CD4-positive, alpha-beta T cell treated with Interleukin-12 subunit alpha and Interleukin-12 subunit beta, for 1 hour (primary cell): ENCODE results near the gene CELF4.
"Not testable (repeated sequence)": the region's sequence is repeated elsewhere in the genome, so short reads cannot be mapped to it uniquely, and the experiment has no call there.

Source experiments
- DNase-seq: peaks from one replicate; pipeline ENCODE4 v3.0.0-alpha.2; 2020

The CELF4 gene

DNA sequence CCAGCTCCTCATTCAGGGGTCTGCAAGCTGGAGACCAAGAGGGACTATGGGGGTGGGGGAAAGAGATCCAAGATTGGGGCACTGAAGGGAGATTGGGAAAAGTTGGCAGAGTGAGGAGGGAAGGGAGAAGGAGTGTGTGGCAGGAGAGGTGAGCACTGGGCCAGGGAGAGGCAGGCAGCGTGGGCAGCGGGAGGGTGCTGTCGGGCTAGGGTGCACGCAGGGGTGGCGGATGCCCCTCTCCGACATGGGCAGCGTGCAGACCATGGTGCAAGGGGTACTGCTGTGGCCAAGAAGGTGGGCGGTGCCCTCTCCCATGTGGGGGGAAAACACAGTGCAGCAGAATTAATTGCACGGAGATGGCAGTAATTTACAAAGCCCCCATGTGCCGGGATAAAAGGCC lies 74.1 kb downstream of the CELF4 start:
- DNase-seq, result no peak

DNA sequence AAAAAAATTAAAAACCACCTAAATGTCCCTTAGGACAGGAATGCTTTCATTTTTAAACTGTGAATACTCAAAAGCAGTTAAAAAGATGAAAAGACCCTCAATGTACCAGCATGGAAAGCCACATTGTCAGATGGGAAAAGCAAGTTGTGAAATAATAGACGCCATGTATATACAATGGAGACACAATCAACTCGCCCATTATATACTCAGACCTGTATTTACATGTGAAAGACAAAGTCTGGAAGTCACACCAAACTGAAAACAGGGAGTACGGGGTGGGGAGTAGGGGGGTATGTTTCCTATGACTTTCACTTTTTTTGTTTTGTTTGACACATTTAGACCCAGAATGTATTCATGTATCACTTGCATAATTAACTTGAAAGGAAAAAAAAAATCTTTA lies 75.6 kb downstream of the CELF4 start:
- no peak for DNase-seq

DNA sequence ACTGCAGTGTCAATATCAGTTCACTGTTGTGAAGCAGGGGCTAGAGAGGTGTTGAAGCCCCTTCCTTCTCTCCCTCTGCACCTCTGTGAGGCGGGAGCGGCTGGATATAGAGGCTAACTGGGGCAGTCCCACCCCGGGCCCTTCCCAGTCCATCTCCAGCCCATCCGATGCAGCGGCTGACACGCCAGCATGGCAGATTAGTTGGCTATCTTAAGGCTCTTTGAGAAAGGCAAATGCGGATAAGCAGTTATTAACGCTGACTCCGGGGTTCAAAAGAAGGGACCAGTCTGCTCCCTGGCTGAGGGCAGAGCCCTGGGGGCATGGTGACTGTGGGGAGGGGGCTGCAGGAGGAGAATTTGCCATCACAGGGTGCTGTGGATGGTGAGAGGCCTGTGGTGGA lies 76.6 kb downstream of the CELF4 start:
- DNase-seq, result no peak

DNA sequence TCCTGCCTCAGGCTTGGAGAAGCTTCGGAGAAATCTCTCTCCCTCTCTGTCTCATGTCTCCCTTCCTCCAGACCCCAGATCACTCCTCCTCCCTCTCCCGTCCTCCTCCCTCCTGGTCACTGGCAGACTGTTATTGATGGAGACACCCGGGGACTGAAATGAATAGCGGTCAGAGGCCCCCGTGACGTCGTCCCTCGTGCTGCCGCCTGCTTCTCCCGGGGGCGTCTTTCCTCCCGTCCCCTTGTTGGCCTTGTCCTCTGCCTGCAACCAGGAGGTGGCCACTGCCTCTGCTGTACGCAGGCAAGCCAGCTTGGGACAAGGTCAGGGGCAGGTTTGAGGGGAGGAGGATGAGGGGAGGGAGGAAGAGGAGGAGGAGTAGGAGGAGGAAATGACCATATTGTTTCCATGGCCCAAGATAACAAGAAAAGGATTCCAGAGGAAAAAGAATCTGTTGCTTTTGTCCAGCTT lies 78.2 kb downstream of the CELF4 start:
- no peak for DNase-seq

DNA sequence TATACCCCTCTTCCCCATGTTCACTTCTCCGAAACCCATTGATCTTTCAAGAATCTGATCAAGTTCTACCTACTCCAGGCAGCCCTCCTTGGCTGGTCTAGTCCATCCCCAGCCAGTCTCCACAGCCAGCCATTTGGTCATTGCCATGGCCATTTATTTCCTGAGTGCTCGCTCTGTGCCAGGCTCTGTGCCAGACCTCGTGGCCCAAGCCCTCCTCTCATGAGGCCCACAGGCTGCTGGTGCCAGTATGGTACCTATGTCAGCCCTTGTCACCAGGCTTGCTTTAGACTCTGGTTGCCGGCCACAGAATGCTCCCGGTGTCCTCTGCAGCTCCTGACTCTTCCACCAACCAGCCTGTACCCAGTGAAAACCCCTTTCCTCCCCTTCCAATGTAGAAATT lies 78.8 kb downstream of the CELF4 start:
- no peak for DNase-seq

DNA sequence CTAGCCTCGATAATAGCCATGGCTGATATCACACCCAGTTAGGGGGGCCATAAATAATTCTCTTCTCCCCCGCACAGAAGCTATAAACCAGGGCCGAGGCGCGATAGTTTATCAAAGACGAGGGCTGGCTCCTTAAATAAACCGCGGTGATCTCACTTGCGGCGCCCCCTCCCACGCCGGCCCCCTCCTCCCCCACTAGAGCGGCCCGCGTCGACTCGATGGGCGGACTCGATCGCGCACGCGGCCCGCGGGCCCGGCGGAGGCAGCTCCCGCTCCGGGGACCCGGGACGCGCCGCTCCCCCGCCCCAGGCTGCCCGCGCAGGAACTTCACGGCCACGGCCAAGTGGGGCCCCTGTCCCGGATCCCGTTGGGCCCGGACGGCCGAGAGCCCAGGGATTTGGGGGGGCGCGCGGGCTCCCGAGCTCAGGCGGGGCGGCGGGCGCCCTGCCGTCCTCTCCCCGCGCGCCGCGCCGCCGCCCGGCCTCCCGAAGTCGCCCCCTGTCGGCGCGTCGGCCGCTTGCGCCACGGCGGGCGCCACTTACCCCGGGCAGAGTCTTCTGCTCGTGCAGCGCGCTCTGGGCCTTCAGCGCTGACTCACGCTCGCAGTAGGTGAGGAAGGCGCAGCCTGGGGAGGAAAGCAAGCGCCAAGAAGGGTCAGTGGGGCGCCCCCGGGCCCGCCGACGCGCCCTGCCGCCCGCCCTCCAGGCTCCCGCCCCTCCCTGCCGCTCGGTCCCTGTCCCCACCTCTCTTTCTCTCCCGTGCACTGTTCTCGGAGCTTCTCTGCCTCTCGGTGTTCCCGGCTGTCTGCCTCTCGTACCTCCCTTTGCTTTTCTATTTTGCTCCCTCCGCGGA lies 80.4 kb downstream of the CELF4 start:
- no peak for DNase-seq

DNA sequence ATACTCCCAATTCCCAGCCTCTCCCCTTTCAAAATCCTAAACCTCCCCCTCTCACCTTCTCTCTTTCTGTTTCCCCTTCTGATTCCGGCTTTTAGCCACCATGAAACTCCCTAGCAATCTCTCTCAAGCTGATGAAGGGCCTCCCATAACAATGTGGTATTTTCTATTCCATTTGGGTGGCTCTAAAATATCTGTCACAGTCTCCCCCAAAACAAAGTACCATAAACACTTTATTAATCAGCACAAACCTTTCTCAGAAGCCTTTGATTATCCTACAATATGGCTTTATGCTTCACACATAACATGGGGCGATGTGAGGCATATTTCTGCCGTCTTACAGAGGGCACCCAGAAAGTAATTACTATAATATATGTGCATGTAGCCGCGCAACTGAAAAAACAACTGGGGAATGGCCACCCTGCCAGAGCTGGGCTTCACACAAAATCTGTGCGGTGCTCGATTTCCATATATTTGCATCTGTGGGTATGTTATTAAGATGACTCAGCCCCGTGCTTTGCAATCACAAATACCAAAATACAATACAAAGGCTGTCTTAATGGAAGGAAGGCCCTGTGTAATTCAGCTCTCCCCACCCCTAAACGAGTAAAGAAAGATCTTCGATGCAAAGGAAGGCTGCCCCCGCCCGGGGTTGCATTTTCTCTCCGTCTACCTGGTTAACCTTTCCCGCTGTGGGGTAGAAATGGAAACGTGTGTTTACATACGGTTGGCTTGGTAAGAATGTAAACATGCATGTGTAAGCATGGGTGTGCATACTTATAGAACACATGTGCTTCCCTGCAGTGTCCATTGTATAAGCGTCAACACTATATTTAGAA lies 81.4 kb downstream of the CELF4 start:
- no peak for DNase-seq

DNA sequence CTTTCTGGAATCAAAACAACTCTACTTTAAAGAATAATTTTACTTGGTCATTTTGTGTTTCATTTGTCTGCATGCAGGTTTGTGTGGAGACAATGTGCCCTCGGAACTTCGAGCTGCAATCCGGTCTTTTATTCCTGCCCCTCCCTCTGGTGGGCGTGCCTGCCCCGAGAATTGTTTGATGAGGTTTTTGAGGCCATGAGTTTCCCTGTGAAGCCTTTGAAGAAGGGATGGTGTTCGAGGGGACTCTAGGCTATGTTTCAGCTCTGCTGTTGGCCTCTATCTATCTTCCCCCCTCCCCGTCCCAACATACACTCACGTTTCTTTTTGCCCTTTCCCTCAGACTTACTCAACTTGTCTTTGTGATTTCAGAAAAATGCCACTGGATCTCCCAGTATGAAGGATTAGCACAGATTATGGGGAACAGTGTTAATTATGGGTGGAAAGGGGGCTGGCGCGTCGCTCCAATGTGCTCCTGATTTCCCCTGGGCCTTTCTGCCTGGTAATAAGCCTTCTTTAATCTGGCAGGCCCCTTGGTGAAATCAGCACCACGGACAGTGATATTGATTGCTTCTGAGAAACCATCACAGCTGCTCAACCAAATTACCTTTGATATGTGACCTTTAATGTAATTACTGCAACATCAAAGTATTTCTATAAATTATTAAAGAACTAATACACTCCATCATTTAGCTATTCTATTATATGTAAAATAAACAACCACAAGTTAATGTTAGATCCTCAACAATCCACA lies 82.2 kb downstream of the CELF4 start:
- DNase-seq, result no peak

DNA sequence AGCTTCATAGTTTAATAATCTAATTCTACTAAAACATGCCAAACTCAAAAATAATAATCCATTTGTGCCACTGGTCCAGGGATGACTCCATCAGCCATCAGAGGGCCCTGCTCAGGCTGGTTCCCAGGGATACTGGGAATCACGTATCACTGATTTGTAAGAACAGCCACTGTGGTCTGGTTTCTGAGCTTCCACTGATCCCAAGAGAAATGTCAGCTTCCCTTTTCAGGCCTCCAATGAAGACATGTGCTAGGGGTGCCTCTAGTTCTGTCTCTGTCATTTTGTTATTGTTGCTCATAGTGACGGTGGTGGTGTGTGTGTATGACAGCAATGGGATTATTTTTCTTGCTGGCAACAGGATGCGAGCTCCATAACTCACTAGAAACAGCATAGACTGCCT lies 83.2 kb downstream of the CELF4 start:
- no peak for DNase-seq

DNA sequence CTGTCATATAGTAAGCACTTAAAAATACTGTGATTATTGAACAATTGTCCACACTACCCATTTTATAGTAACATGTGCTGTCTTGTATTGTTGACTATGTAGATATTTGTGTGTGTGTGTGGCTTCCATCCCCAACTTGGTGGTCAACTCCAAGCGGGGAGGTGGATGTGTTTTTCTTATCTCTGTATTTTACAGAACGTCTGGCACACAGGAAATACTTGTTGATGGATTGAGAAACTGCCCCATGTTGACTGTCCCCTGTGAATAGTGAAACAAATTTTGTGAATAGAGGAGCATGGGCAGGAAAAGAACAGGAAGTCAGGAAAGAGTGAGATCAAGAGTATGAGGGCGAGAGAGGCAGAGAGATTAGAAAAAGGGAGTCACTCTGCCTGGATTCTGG lies 83.6 kb downstream of the CELF4 start:
- DNase-seq, result no peak

DNA sequence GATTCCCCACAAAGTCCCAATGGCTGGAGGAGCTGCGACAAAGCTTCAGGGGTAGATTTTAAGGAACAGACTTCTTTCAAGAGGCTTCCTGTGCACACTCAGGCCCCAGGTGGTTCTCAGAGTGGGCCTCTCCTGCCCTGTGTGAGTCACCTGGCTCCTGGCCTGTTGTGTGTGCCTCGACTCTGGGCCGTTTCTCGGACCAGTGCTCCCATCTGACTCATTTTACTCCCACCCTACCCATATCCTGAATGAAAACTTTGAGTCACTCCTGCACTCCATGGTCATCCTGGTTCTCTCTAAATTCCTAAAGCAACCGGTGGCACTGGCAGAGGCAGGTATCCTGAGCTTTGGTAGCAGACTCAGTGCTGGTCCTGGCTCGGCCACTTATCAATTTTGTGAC lies 84.1 kb downstream of the CELF4 start:
- DNase-seq, result no peak

DNA sequence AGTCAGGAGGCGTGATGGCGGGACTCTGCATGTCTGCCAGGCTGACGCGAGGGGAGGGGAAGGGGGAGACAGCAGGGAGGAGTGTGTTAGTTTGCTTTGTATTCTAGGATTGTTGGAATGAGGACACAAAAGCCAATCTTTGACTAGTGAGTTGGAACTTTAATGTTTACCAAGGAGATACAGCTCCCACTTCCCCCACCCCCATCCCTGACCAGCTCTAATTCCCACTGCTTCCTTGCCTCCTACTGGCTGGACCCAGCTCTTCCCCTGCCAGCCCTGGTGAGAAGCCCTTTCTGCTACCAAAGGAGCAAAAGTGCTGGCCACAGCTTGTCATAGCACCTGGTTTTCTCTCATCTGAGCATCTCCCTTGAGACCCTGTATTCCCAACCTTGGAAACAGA lies 84.5 kb downstream of the CELF4 start:
- no peak for DNase-seq

DNA sequence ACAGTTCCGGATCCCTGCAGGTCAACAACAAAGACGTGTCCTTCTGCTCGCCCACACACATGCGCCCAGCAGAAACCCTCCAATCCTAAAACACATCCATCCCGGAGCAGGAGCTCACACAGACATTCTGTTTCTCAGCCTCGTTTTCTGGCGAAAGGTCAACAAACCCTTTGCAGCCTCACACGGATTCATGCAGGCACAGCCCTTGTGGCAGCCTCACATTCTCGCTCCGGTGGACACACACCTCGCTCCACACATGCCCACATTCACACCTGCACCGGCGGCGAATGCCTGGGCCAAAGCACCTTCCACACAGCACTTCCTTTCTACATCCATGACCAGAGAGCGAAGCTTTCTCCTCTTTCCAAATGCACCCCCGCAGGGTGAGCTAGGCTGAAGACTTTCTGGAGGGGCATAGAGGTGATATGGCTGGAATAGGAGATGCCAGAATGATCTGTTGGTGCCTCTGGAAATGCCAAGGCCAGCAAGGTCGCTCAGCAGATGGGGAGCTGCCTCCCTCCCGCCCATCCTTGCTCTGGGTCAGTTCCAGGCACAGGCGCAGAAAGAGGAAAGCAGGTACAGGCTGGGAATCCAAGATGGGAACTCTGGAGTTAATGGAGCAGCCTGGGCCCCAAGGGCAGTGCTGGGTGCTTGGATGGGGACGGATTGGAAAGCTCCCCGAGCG lies 88.8 kb downstream of the CELF4 start:
- no peak for DNase-seq

DNA sequence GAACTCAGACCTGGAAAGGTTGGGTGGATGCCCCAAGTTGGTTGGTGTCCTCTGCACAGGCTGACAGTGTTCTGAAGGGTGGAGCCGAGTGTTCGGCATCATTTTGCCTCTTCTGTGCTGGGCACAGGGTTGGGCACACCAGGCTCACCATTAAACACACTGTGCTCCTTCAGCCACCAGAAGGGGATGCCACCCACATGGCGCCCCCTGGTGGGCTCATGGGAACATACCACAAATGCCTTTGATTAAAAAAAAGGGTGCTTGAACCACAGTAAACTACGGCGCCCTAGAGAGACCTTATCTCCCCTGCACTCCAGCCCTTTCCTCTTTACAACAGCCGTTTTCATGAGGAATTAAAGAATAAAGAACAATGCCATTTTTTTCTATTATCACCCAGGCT lies 89.4 kb downstream of the CELF4 start:
- no peak for DNase-seq

DNA sequence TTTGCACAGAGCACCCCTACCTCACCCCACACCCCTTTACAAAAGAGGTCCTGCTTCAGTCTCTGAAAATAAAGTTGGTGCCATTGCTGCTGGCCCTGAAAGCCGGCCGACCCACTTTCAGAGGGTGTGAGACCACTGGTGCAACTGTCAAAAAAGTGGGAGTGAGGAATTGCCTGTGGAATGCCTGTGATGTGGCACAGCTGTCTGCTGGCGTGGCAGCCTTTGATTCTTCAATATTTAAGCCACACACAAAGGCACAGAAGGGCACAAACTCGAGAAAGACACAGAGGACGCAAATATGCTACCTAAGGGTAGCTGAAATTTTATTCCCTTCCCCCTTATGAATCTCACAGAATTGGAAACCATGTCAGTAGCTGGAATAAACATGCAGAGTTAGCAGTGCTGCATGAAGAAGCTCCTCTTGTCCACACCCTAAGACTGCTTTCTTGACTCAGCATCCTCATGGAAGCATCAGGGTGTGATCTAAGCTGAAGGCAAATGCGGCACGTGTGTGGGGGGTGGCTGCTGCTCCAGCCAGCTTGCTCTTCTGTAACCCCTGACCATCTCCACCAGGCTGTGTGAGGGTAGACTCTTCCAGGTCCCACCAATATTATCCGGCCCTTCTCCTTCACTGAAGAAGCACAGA lies 92.3 kb downstream of the CELF4 start:
- no peak for DNase-seq

DNA sequence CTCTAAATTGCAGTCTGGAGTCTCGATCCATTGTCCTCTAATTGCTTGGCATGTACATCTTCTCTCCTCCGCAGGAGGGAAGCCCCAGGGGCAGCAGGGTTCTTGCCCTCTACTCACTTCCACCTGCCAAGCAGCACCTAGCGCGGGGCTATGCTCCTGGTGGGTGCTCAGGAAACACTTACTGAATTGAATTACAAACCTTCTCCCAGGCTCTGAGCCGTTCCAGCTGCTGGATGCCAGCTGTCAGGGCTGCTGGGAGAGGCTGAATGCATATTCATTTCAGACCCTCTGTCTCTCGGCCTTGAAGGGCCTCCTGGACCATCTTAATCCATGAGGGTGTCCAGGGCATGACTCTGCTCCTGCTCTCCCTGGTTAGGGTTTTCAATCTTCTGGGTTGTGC lies 94.0 kb downstream of the CELF4 start:
- DNase-seq, result no peak

DNA sequence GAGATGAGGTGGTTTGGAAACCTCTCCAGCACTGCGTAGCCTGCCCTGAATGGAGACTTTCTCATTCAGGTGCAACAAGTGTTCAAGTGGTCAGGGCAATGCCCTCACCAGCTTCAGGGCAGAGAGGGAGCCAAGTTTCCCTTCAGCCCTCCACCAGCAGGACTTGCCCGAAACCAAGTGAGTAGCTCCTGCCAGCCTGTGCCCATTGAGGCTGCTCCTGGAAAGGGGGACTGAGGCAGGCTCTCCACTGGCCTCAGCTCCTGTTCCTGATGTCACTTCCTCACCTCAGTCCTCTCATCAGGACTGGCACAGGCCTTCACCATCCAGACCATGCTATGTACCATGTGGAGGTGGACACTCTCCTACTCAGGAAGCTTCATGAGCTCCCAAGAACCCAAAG lies 94.6 kb downstream of the CELF4 start:
- no peak for DNase-seq

DNA sequence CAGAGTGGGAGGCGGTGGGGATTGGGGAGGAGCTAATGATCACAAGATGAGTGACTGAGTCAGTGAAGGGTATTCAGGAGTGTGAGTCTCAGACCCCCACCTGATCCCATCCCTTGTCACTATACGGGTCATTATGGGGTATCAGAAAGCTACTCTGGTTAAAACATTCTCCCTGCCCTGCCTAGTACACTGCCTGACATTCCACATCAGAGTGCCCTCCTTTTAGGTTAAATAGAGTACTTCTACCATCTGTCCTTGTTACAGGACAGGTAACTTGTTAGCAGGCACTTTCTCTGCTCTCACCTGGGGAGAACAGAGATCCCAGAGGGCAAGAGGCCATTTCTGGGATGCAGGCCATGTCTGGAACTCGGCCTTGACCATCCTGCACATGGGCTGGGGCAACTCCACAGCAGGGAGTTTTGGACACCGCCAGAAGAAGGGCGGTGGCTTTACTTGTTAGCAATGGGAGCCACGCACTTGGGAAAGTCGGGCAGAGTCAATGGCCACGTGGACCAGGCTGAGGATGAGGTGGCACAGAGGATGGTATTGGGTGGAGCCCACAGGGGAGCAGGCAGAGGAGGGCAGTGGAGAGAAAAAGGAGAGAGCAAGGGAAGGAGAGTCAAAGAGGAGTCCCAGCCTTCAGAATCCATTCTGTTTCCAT lies 98.5 kb downstream of the CELF4 start:
- no peak for DNase-seq

DNA sequence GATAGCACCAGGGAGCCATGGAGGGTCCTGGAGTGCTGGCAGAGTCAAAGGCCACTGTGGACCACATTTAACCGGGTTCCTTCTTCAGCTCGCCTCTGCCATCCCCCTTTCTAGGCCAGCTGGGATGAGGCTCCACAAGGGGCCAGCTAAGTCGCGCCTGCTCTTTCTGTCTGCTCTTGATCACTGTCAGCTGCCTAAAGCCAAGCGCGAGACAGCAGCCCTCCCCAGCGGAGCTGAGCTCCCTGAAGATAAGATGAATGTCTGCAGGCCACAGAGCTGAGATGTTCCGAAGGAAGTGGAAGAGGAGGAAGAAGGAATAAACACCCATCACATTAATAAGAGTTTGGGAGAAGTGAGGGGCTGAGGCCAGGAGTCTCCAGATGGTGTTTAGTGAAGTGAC lies 99.6 kb downstream of the CELF4 start:
- DNase-seq, result no peak

DNA sequence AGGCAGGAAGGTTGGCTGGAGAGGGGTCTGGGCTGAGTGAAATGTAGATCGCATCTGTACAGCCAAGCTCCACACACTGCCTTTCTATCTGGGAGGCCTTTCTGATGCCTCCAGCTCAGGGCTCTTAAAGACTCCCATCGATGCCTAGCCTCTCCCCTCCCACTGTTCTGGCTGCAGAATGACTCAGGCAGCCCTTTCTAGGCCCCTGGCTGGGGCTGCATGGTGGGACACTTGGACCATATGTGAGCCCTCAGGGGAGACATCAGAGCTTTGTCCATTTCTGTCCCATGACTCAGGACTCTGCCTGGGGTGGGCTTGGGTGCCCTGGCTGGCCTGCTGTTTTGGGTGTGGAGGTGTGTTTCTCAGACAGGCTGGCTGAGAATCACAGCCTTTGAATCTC lies 101.3 kb downstream of the CELF4 start:
- DNase-seq, result no peak

DNA sequence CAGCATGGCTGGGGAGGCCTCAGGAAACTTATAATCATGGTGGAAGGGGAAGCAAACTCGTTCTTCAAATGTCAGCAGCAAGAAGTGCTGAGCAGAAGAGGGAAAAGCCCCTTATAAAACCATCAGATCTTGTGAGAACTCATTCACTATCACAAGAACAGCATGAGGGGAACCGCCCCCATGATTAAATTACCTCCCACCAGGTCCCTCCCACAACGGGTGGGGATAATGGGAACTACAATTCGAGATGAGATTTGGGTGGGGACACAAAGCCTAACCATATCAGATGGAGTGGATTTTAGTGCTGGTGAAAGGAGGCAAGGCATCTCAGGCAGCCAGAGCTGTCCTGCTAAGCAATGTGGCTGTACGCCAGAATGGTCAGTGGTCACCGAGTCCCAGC lies 104.3 kb downstream of the CELF4 start:
- not testable (repeated sequence) for DNase-seq

DNA sequence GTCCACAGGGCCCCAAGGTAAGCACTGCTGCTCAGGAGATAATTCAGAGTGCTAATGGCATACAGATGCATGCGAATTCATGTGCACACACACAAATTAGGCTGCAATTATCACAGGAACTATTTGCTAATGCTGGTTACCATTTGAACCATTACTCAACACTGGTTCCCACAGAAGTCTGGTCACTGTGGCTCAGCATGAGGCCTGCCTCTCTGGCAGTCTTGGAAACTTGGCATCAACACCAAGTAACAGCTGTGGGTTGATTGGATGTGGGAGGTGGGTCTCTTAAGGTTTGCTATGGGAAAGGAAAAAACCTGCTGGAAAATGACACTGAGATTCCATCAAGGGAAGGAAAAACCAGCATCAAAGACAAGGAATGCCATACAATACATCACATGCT lies 105.0 kb downstream of the CELF4 start:
- no peak for DNase-seq
